NK-92 treated with Interleukin-12 subunit alpha and Interleukin-12 subunit beta, amount 100 ng/mL, for 24 hours (cell line): ENCODE data around the gene AKAP6.
"Not testable (repeated sequence)": the region's sequence is repeated elsewhere in the genome, so short reads cannot be mapped to it uniquely, and the experiment has no call there.

Experiments
- DNase-seq: peaks from one replicate; lab custom pipeline; 2025; lab: John Stamatoyannopoulos, UW

The AKAP6 gene

GRCh38 chr14:32757568-32757967, 428.5 kb downstream of the AKAP6 start:
- no peak for DNase-seq

- DNase-seq: no peak
These were observed 432.4 kb downstream of the AKAP6 start for GRCh38 chr14:32761381-32761968.

DNA sequence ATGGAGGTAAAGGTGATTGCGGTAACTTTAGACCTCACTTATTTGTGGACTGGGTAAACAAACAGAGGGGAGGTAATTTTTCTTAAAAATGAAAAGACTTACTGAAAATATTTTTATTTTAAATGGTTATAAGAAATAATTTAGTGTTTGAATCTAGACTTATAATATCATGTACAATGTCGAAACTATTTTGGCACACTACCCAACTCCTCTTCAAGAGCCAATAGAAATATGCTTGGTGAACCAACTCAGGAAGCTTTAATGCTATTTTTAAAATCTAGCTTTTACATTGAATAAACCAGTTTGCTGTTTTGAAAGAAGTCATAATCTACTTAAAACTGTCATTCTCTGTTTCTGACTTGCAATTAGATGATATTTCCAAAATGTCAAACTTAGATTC, 433.8 kb downstream of the AKAP6 start:
- DNase-seq: no peak

DNA sequence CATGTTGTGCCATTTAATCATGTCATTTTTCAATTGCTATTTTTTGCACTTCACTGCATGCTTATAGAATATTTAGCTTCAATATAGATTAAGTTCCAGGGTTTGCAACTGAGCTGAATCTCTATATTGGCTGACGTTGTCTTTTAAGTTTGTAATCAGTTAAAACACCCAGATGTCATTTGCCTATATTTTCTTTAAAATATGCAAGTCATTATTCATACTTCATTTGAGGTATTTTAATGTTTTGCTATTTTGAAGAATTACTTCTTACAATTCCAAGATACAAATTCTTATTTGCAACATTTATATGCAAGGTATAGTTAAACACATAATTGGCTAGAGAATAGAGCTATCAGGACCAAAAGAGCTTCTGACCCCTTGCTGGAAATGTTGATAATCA, 434.6 kb downstream of the AKAP6 start:
- no peak for DNase-seq

GRCh38 chr14:32764131-32764530, 435.0 kb downstream of the AKAP6 start:
- no peak for DNase-seq

DNA sequence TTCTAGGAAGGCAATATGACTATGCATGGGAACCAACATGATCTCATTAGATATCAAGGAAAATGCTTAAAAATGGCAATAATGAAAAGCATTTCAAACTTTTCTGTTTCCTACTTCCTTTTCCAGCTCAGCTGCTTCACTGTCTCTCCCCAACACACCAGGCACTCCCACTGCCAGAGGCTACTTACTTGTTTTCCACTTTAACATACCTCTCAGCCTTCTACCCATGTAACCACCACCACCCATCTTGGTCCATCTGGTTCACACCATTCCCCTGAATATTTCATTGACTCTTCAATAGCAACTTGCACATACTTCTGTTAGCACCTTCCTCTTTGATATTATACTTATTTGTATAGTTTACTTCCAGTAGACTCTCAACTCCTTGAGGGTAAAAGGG, 441.3 kb downstream of the AKAP6 start:
- DNase-seq: no peak

GRCh38 chr14:32774214-32774613, 445.1 kb downstream of the AKAP6 start:
- DNase-seq: no peak

- no peak for DNase-seq
These were observed 450.7 kb downstream of the AKAP6 start for GRCh38 chr14:32779840-32780239.

DNA sequence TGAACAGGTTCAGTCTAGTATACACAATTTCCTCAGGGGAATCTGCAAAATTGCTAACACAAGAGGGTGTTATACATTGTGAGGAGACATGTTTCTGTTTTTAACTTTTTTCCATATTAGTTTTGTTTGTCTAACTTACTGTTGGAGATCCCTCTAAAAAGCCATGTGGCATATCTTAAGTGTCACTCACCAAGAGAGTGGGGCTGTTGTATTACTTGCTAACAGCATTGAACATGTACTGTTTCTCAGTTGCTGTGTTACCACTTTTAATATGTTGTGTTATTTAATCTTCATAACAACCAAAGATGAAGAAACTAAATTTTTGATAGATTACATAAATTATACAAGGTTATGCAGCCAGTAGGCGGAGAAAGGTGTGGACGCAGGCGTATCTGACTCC, 455.3 kb downstream of the AKAP6 start:
- no peak for DNase-seq

- no peak for DNase-seq
These were observed 456.5 kb downstream of the AKAP6 start for GRCh38 chr14:32785585-32785984.

DNA sequence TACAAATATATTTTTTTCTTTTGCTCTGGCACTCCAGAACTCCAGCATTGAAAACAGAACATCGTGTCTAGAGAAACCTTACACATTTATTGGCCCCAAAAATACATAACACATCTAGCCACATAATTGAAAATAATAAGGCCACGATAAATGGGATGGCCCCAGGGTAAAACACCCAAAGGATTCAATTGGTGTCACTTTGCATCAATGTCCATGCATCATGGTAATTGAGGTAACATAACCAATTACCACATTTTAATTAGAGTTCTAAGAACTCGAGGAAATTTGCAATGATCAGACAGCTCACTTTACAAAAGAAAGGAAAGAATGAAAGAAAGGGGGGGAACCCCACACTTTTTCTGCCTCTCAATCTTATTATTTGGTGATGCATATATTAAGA, 457.8 kb downstream of the AKAP6 start:
- DNase-seq: no peak

- DNase-seq: not testable (repeated sequence)
These were observed 463.9 kb downstream of the AKAP6 start for GRCh38 chr14:32793033-32793432.

DNA sequence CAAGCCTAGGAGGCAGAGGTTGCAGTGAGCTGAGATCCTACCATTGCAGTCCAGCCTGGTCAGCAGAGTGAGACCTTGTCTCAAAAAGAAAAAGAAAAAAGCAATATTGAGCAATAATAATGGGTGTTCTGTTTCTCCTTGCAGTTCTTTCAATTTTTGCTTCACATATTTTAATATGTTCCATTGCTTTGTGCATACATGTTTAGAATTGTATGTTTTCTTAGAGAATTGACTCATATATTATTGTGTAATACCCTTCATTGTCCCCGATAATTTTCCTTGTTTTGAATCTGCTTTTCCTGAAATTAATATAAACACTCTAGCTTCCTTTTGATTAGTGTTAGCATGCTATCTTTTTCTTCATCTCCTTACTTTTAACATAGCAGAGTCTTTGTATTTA, 471.2 kb downstream of the AKAP6 start:
- no peak for DNase-seq

GRCh38 chr14:32802295-32802694, 473.2 kb downstream of the AKAP6 start:
- DNase-seq: no peak

GRCh38 chr14:32805979-32806378, 476.9 kb downstream of the AKAP6 start:
- no peak for DNase-seq

- DNase-seq: no peak
These were observed 479.5 kb downstream of the AKAP6 start for GRCh38 chr14:32808644-32809043.

GRCh38 chr14:32809255-32809654, 480.2 kb downstream of the AKAP6 start:
- DNase-seq: no peak

DNA sequence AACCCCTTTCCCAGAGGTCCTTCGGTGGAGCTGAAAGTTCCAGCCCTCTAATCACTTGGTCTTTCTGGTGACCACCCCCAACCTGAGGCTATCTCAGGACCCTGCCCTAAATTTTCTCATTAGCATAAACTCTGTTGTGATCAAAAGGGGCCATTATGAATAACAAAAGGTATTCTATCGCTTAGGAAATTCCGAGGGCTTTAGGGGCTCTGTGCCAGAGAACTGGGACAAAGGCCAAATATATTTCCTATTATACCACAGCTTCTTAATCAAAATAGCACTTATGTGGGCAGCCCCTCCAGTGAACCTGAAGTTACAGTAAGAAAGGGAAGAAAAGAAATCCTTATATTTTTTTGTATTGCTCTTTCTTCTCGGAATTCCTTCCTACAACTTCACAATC, 484.3 kb downstream of the AKAP6 start:
- no peak for DNase-seq

DNA sequence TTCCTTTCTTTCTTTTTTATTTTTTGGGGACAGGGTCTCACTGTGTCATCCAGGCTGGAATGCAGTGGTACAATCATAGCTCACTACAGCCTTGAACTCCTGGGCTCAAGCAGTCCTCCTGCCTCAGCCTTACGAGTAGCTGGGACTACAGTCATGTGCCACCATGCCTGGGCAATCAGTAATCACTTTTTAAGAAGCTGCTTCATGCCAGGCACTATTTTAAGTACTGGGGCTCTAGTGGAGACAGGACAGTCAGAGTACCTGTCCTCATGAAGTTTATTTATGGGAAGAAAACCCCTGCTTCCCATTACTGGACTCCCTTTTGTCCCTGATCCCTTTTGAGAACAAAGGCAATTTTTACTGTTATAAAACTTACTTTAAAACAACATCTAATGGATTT, 485.6 kb downstream of the AKAP6 start:
- no peak for DNase-seq

DNA sequence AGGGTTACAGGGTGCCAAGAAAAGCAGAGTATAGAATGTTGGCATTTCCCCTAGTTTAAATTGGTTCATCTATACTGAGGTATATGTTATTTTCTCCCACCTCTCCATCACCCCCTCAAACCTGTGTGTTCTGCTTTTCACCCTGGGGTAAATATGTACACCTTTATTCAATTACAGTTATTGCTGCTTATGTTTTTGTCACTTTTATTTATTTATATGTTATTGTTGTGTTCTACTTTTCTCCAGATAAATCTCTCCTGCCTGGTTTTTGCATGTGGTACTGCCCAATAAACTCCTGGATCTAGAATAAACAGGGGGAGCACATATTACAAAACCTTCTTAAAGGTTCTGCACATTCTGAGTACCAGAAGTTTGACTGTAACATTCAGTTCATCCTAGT, 487.5 kb downstream of the AKAP6 start:
- no peak for DNase-seq

DNA sequence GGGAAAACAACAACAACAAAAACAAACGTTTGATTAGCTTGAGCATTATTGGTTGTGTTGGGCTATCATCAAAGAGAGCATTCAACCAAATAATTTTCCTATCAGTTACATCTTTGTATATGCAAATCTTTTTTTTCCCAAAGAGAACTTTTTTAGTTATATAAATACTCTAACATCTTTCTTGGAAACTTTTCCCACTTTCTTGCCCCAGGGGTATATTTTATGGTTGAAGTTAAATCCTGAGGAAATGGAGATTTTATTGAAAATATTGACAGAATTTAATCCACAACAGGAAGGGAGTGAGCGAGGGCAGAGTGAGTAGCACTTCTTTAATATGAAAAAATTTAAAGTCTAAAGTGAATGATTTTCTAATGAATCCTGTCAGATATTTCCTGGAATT, 488.7 kb downstream of the AKAP6 start:
- DNase-seq: no peak

DNA sequence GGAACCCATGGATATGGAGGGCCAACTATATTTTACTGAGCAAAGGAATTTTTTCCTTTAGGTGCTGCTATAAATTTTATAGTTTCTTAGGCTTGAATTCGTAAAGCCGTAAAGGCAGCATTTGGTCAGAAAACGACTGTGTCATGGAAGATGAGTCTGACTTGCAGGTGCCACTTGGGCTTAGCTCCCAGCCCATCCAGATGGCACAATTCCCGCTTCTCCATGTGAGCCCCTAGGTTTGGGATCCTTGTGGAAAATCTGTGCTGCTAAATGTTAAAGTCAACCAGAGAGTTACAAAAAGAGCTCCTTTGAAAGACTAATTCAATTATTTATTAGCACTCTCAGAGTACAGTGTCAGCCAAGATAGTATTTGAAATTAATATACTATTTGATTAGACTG, 489.5 kb downstream of the AKAP6 start:
- DNase-seq: no peak

DNA sequence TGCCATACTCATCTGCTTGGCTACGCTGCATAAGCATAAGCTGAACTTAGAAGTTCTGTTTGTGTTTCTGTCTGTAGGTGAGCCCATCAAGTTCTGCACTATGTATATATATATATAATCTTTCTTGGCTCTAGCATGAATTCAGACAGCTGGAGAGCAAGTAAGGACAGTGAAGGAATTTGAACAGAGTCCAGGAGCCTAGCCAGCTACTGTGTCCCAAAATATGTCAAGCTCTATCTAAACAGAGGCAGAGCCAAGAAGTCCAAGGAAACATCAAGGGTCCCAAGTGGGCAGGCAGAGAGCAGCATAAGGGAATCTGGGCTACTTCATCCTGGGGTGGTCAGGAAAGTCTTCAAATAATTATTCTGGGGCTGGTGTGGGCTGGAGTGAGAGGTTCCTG, 491.1 kb downstream of the AKAP6 start:
- DNase-seq: no peak

DNA sequence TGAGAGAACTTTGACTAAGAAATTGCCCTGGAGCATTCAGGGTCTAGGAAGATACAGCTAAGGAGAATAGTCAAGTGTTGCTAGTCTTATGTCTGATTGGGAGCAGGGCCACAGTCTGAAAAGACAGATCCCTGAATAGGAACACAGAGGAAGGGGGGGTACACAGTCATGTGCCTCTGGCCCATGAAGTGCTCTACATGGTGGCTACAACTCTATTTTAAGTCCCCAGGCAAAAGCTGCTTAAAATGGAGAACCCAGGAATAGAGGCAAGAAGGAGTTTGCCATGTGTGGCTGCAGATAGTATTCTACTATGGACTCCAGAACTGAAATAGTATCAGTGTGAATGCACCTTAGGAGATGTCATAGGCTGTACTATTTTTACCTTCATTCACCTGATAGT, 491.6 kb downstream of the AKAP6 start:
- no peak for DNase-seq
